ENCODE measurements around the gene CABLES2.

The CABLES2 gene

GRCh38 chr20:62407221-62407992 lies at the start of gene CABLES2:
Gene CABLES2, minus strand, starts transcription at chr20:62407285. Its CDS starts 9 bp downstream, at chr20:62407276.
- peak; percentile 91 for DNase-seq

- no peak for DNase-seq
Measured at GRCh38 chr20:62455929-62456328, 48.8 kb upstream of the CABLES2 start.

- no peak for DNase-seq
Measured at GRCh38 chr20:62454904-62455636, 48.0 kb upstream of the CABLES2 start.

- no peak for DNase-seq
Measured at GRCh38 chr20:62453186-62453808, 46.2 kb upstream of the CABLES2 start.

GRCh38 chr20:62452475-62453095 lies 45.5 kb upstream of the CABLES2 start:
- no peak for DNase-seq

- no peak for DNase-seq
Measured at GRCh38 chr20:62451970-62452369, 44.9 kb upstream of the CABLES2 start.

- DNase-seq, result no peak
Measured at GRCh38 chr20:62451156-62451767, 44.2 kb upstream of the CABLES2 start.

GRCh38 chr20:62449951-62450691 lies 43.0 kb upstream of the CABLES2 start:
- no peak for DNase-seq

- no peak for DNase-seq
Measured at GRCh38 chr20:62448788-62449187, 41.7 kb upstream of the CABLES2 start.

GRCh38 chr20:62448038-62448437 lies 41.0 kb upstream of the CABLES2 start:
- no peak for DNase-seq

GRCh38 chr20:62446888-62447869 lies 40.1 kb upstream of the CABLES2 start:
- DNase-seq, result no peak

- no peak for DNase-seq
Measured at GRCh38 chr20:62446481-62446880, 39.4 kb upstream of the CABLES2 start.

GRCh38 chr20:62445553-62446340 lies 38.7 kb upstream of the CABLES2 start:
- no peak for DNase-seq

GRCh38 chr20:62444286-62444685 lies 37.2 kb upstream of the CABLES2 start:
- DNase-seq, result no peak

GRCh38 chr20:62441987-62442539 lies 35.0 kb upstream of the CABLES2 start:
- DNase-seq, result no peak

GRCh38 chr20:62439218-62439617 lies 32.1 kb upstream of the CABLES2 start:
- no peak for DNase-seq

GRCh38 chr20:62437927-62438326 lies 30.8 kb upstream of the CABLES2 start:
- DNase-seq, result no peak

GRCh38 chr20:62437496-62437895 lies 30.4 kb upstream of the CABLES2 start:
- DNase-seq, result no peak

- no peak for DNase-seq
Measured at GRCh38 chr20:62436692-62437091, 29.6 kb upstream of the CABLES2 start.
